Urinary bladder (tissue), 4 donors: ENCODE measurements around the gene NR2C2. TPM values are rescaled to one million over a fixed set of nuclear protein-coding genes. Genes with fewer than 3 reads are reported as not detected.

ENCODE experiments used
- DNase-seq: peaks from one replicate; pipeline ENCODE4 v3.0.0-alpha.2; 2015; ENCODE audit errors: extremely low spot score
- H3K27ac ChIP-seq: one replicate; pipeline ENCODE4 v1.5.1; 2013; ENCODE audit warnings: low read depth, mild to moderate bottlenecking, moderate library complexity
- H3K36me3 ChIP-seq: one replicate; pipeline ENCODE4 v1.6.1; 2013; ENCODE audit warnings: mild to moderate bottlenecking, moderate library complexity; ENCODE audit not compliant: insufficient read depth
- H3K4me1 ChIP-seq: one replicate; pipeline ENCODE4 v1.6.1; 2013; ENCODE audit warnings: mild to moderate bottlenecking, moderate library complexity; ENCODE audit not compliant: insufficient read depth
- H3K4me3 ChIP-seq: one replicate; pipeline ENCODE4 v1.5.1; 2013; ENCODE audit warnings: low read depth, low read length
- WGBS: extraction: QIAGEN DNeasy Blood & Tissue Kit; methylation state at CpG from one replicate; pipeline ENCODE4 v1.1.7; 2013; 5-methylcytosine and 5-hydroxymethylcytosine counted together
- polyA plus RNA-seq: library from polyadenylated mRNA; stranded (reverse); fragments of 200-250 nt; gene quantifications from one replicate; pipeline ENCODE4 v1.2.3, GENCODE V29; 2013
- total RNA-seq: library from RNA; depleted of rRNA; stranded (reverse); fragments of >200 nt; gene quantifications from one replicate; pipeline ENCODE4 v1.2.3, GENCODE V29; 2014
- donor health status: healthy with polysubstance abuse.
- donor health status: healthy.

NR2C2 gene
- total and polyA plus RNA-seq, 2 donors, result 18.2 to 63.1 TPM

DNA sequence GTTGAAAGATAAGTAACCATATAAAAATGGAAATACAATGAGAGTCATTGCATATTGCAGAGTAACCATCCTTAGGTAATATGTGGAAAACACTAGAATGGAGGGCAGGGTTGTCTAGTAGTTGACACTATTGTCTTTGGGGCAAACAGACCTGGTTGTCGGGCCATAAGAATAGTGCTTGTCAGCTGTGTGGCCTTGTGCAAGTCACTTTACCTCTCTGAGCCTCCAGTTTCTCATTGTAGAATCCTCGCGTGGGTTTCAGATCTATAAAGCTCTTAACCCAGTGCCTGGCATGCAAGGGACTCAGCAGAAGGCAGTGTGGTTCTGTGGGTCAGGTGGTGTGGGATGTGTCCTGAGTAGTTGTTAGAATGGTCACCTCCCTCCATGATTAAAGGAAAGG, 85.7 kb downstream of the NR2C2 start:
- Histone ChIP-seq H3K4me1 (no peaks in the 10 kb centered on the region), H3K27ac (no peak overlapping the region), H3K4me3 (no peak overlapping the region), H3K36me3 (peaks cover 10% of the 10 kb centered on the region)
- no peak for DNase-seq
- WGBS, result 80% methylated on average over 3 of the region's 3 CpGs

- H3K4me1 ChIP-seq, result no peaks in the 10 kb centered on the region
- H3K27ac ChIP-seq, result no peak overlapping the region
- 87% methylated on average over 6 of the region's 6 CpGs for whole genome bisulfite sequencing
- peaks cover 4% of the 10 kb centered on the region for H3K36me3 ChIP-seq
- no peak for DNase-seq
- no peak overlapping the region for H3K4me3 ChIP-seq
These were observed 90.9 kb downstream of the NR2C2 start for GRCh38 chr3:15038306-15038705.

- 67% methylated on average over 3 of the region's 3 CpGs for WGBS
- DNase-seq, result no peak
- no peak overlapping the region for H3K4me3 ChIP-seq
- H3K4me1 ChIP-seq, result no peaks in the 10 kb centered on the region
- no peaks in the 10 kb centered on the region for H3K36me3 ChIP-seq
- H3K27ac ChIP-seq, result no peak overlapping the region
These were observed 93.5 kb downstream of the NR2C2 start for GRCh38 chr3:15040844-15041243.

DNA sequence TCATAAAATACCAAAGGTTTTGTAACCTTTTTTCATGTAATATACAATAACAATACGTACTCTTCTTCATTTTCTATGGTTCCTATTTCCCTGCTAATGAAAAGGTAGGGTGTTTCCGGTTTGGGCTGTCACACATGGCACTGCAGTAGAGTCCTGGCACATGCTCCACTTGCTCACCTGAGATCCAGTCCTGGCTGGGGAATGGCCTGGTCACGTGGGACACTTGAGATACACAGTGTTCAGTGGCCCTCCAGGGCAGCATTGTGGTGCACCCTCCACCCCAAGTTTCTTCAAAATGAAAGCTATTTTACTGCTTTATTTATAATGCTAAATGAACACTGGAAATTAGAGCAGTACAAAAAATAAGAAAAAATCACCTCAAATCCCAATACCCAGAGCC, 94.6 kb downstream of the NR2C2 start:
- WGBS, result 84% methylated on average over 3 of the region's 3 CpGs
- no peak for DNase-seq
- H3K27ac ChIP-seq, result no peak overlapping the region
- H3K36me3 ChIP-seq, result no peaks in the 10 kb centered on the region
- H3K4me3 ChIP-seq, result no peak overlapping the region
- no peaks in the 10 kb centered on the region for H3K4me1 ChIP-seq

DNA sequence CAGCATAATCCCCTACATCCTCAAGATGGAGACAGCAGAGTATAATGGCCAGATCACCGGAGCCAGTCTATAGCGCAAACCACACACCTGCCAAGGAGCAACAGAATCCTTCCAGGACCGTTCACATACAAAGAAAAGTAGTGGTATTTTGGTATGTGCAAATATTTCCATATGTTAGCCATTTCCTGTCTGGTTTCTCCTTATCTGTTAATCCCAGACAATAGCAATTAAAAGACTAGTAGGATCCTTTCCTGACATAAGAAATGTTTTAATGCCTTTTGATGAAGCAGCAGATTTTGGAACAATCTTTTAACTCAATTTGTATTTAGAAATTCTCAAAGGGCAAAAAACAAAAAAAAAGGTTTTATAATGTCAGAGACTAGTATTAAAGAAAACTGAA, 95.6 kb downstream of the NR2C2 start:
- no peak overlapping the region for H3K4me3 ChIP-seq
- DNase-seq, result no peak
- no peak overlapping the region for H3K27ac ChIP-seq
- WGBS, result 59% methylated on average over 3 of the region's 3 CpGs
- H3K4me1 ChIP-seq, result no peaks in the 10 kb centered on the region
- no peaks in the 10 kb centered on the region for H3K36me3 ChIP-seq

GRCh38 chr3:15043408-15044171, 96.2 kb downstream of the NR2C2 start:
- no peaks in the 10 kb centered on the region for H3K36me3 ChIP-seq
- H3K27ac ChIP-seq, result no peak overlapping the region
- no peaks in the 10 kb centered on the region for H3K4me1 ChIP-seq
- H3K4me3 ChIP-seq, result no peak overlapping the region
- no peak for DNase-seq
- 80% methylated on average over 11 of the region's 11 CpGs for WGBS

GRCh38 chr3:15044326-15044725, 96.9 kb downstream of the NR2C2 start:
- Histone ChIP-seq H3K36me3 (no peaks in the 10 kb centered on the region), H3K4me1 (no peaks in the 10 kb centered on the region), H3K4me3 (no peak overlapping the region), H3K27ac (no peak overlapping the region)
- WGBS, result 65% methylated on average over 7 of the region's 7 CpGs
- DNase-seq, result no peak

DNA sequence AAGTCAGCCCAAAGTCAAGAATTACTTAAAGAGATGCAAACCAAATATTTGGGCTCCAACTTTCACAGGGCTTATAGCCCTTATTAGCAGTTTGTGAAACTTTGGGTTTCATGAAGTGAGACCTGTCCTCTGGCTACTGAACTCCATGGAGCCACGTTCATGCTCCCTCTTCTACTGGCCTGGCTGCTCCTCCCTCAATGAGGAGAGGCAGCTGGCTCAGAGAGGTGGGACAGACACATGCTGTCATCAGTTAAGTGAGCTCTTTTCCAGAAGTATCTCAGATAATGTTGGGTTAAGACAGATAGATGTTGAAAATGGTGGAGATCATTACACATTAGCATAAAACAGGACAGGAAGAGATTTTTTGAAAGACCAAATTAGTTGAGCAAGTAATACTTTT, 98.3 kb downstream of the NR2C2 start:
- no peaks in the 10 kb centered on the region for H3K36me3 ChIP-seq
- no peak overlapping the region for H3K27ac ChIP-seq
- no peak overlapping the region for H3K4me3 ChIP-seq
- no peaks in the 10 kb centered on the region for H3K4me1 ChIP-seq
- WGBS, result 57% methylated on average over 1 of the region's 1 CpG
- DNase-seq, result no peak

GRCh38 chr3:15049584-15049983, 102.2 kb downstream of the NR2C2 start:
- DNase-seq, result no peak
- H3K4me1 ChIP-seq, result no peaks in the 10 kb centered on the region
- 85% methylated on average over 2 of the region's 2 CpGs for WGBS
- H3K4me3 ChIP-seq, result no peak overlapping the region
- H3K27ac ChIP-seq, result no peak overlapping the region
- no peaks in the 10 kb centered on the region for H3K36me3 ChIP-seq

- Histone ChIP-seq H3K27ac (no peak overlapping the region), H3K4me3 (no peak overlapping the region), H3K4me1 (no peaks in the 10 kb centered on the region), H3K36me3 (no peaks in the 10 kb centered on the region)
- DNase-seq, result no peak
- 89% methylated on average over 3 of the region's 3 CpGs for WGBS
These were observed 103.2 kb downstream of the NR2C2 start for GRCh38 chr3:15050405-15051092.

- 77% methylated on average over 1 of the region's 1 CpG for WGBS
- H3K27ac ChIP-seq, result no peak overlapping the region
- DNase-seq, result no peak
- H3K4me3 ChIP-seq, result no peak overlapping the region
- H3K36me3 ChIP-seq, result no peaks in the 10 kb centered on the region
- H3K4me1 ChIP-seq, result no peaks in the 10 kb centered on the region
These were observed 104.1 kb downstream of the NR2C2 start for GRCh38 chr3:15051531-15051930.

GRCh38 chr3:15052335-15053242, 105.2 kb downstream of the NR2C2 start:
- Histone ChIP-seq H3K36me3 (no peaks in the 10 kb centered on the region), H3K27ac (no peak overlapping the region), H3K4me3 (no peak overlapping the region), H3K4me1 (no peaks in the 10 kb centered on the region)
- 95% methylated on average over 14 of the region's 14 CpGs for WGBS
- no peak for DNase-seq

- WGBS, result 98% methylated on average over 4 of the region's 4 CpGs
- Histone ChIP-seq H3K27ac (no peak overlapping the region), H3K4me1 (no peaks in the 10 kb centered on the region), H3K4me3 (no peak overlapping the region), H3K36me3 (no peaks in the 10 kb centered on the region)
- DNase-seq, result no peak
These were observed 106.2 kb downstream of the NR2C2 start for GRCh38 chr3:15053541-15053940.
